ENCODE measurements around the gene LUC7L3.

- TF ChIP-seq CTCF (IDR thresholded peaks at IDR 0.05) (no peak), SMC3 (IDR thresholded peaks at IDR 0.05) (no peak), NR3C1 (IDR thresholded peaks at IDR 0.05) (no peak), EP300 (IDR thresholded peaks at IDR 0.05) (no peak), RFX5 (IDR thresholded peaks at IDR 0.05) (no peak), CHD2 (IDR thresholded peaks at IDR 0.05; ENCODE audit: low read length, partially characterized antibody) (no peak), ZC3H11A (IDR thresholded peaks at IDR 0.05) (no peak), MAX (IDR thresholded peaks at IDR 0.05) (no peak), HOXA7 (CRISPR knock-in tag; IDR thresholded peaks at IDR 0.05) (no peak), RCOR1 (IDR thresholded peaks at IDR 0.05; ENCODE audit: low read depth, low read length) (no peak), FOXS1 (CRISPR knock-in tag; IDR thresholded peaks at IDR 0.05) (no peak)
Observed at GRCh38 chr17:50728881-50729765, 9.7 kb downstream of the LUC7L3 start.
